B cell (primary cell): ENCODE measurements around the gene GOLGA6L10. TPM values are rescaled to one million over a fixed set of nuclear protein-coding genes. Genes with fewer than 3 reads are reported as not detected.
"Not testable (repeated sequence)": the region's sequence is repeated elsewhere in the genome, so short reads cannot be mapped to it uniquely, and the experiment has no call there.

Experiments
- ATAC-seq: fragments of 200-7000 bp; cut with Tn5 transposase; one replicate; pipeline ENCODE4 v1.10.0; 2021; ENCODE audit warnings: low read depth, mild to moderate bottlenecking, moderate number of reproducible peaks, moderate library complexity
- CTCF ChIA-PET: fragments of 350-600 bp; sonication (Branson Sonifier 250); formaldehyde crosslinking; loops from one replicate; lab custom pipeline; 2021; ENCODE audit warnings: antibody characterized with exemption, inconsistent platforms; lab: Charles Lee
- POLR2A ChIA-PET: fragments of 350-600 bp; sonication (Branson Sonifier 250); formaldehyde crosslinking; loops from one replicate; lab custom pipeline; 2021; ENCODE audit warnings: antibody characterized with exemption; lab: Charles Lee
- DNase-seq: peaks from one replicate; pipeline ENCODE4 v3.0.0; 2013
- H2AFZ ChIP-seq: 2 replicates; pipeline ENCODE4 v1.6.1; 2012; ENCODE audit warnings: mild to moderate bottlenecking, low read depth, low read length; ENCODE audit not compliant: insufficient read depth, poor library complexity, severe bottlenecking
- H3K27ac ChIP-seq, 2 donors: 1 replicate in 1 of 2; 2 replicates in 1 of 2; pipeline ENCODE4 v1.5.1; 2012 to 2013; ENCODE audit warnings: low read length in 2 of 2, mild to moderate bottlenecking in 2 of 2, moderate library complexity in 1 of 2
- H3K27me3 ChIP-seq, 4 experiments: fragments of 200-600 bp in 1 of 4; sonication (generic) in 1 of 4; replicated peaks in 1 of 4; 1 replicate in 2 of 4; 2 replicates in 2 of 4; pipeline versions ENCODE4 v1.6.1 to v1.7.0; 2013 to 2016; ENCODE audit warnings: low read length in 3 of 4, mild to moderate bottlenecking in 2 of 4, mixed read lengths in 1 of 4, moderate library complexity in 1 of 4; ENCODE audit not compliant: insufficient read depth in 4 of 4, control insufficient read depth in 3 of 4; ENCODE audit errors: control extremely low read depth in 1 of 4
- H3K36me3 ChIP-seq, 2 experiments: replicated peaks in 1 of 2; 1 replicate in 1 of 2; 2 replicates in 1 of 2; pipeline versions ENCODE4 v1.6.1 to v1.7.1; 2013; ENCODE audit warnings: low read length in 1 of 2; ENCODE audit not compliant: insufficient read depth in 2 of 2, control insufficient read depth in 1 of 2; ENCODE audit errors: control extremely low read depth in 1 of 2, extremely low read depth in 1 of 2
- H3K4me1 ChIP-seq, 2 donors: fragments of 200-600 bp in 1 of 2; sonication (generic) in 1 of 2; 1 replicate in 1 of 2; 2 replicates in 1 of 2; pipeline versions ENCODE4 v1.5.1 to v1.6.1; 2013 to 2017; ENCODE audit warnings: low read length in 2 of 2; ENCODE audit not compliant: control insufficient read depth in 2 of 2, insufficient read depth in 2 of 2
- H3K4me2 ChIP-seq: replicated peaks from 2 replicates; pipeline ENCODE3; 2012; ENCODE audit warnings: mild to moderate bottlenecking, low read depth, low read length; ENCODE audit not compliant: poor library complexity, severe bottlenecking
- H3K4me3 ChIP-seq, 5 experiments: fragments of 200-600 bp in 1 of 5; sonication (generic) in 1 of 5; 1 replicate in 3 of 5; 2 replicates in 2 of 5; pipeline versions ENCODE4 v1.5.1 to v1.7.0; 2011 to 2016; ENCODE audit warnings: low read length in 4 of 5, mild to moderate bottlenecking in 4 of 5, low read depth in 2 of 5, control low read depth in 1 of 5, moderate library complexity in 1 of 5; ENCODE audit not compliant: insufficient read depth in 1 of 5; ENCODE audit errors: control extremely low read depth in 1 of 5, extremely low read depth in 1 of 5
- H3K79me2 ChIP-seq: fragments of 200-600 bp; sonication (generic); one replicate; pipeline ENCODE4 v1.6.0; 2016; ENCODE audit warnings: low read length; ENCODE audit not compliant: control insufficient read depth, insufficient read depth
- H3K9ac ChIP-seq: fragments of 200-600 bp; sonication (generic); 2 replicates; pipeline ENCODE4 v1.6.1; 2017; ENCODE audit warnings: mild to moderate bottlenecking, low read length, moderate library complexity
- H3K9me3 ChIP-seq, 3 donors: one replicate each; pipeline versions ENCODE4 v1.6.1 to v1.7.1; 2013; ENCODE audit warnings: low read length in 2 of 3; ENCODE audit not compliant: control insufficient read depth in 2 of 3, insufficient read depth in 1 of 3; ENCODE audit errors: control extremely low read depth in 1 of 3
- H4K20me1 ChIP-seq: 2 replicates; pipeline ENCODE4 v1.6.0; 2012; ENCODE audit warnings: mild to moderate bottlenecking, low read length; ENCODE audit not compliant: insufficient read depth, control insufficient read depth, poor library complexity, severe bottlenecking
- H3K27ac Mint-ChIP-seq: one replicate; pipeline ENCODE4 v1.8.0; 2021; ENCODE audit warnings: mixed read lengths
- H3K27me3 Mint-ChIP-seq: one replicate; pipeline ENCODE4 v1.8.0; 2021; ENCODE audit warnings: mixed read lengths
- H3K4me1 Mint-ChIP-seq: one replicate; pipeline ENCODE4 v1.8.0; 2021; ENCODE audit warnings: mixed read lengths
- H3K4me3 Mint-ChIP-seq: one replicate; pipeline ENCODE4 v1.8.0; 2021; ENCODE audit warnings: mixed read lengths
- H3K9me3 Mint-ChIP-seq: one replicate; pipeline ENCODE4 v1.8.0; 2022; ENCODE audit warnings: mixed read lengths; ENCODE audit not compliant: insufficient read depth
- CTCF ChIP-seq: fragments of 200-600 bp; IDR thresholded peaks from one replicate; pipeline ENCODE4 v1.8.0; 2022; ENCODE audit warnings: antibody characterized with exemption, mild to moderate bottlenecking
- EZH2 ChIP-seq: IDR thresholded peaks from 2 replicates; pipeline ENCODE4 v1.6.1; 2012; ENCODE audit warnings: borderline replicate concordance, low read depth, mild to moderate bottlenecking, moderate library complexity, low read length; ENCODE audit not compliant: insufficient read depth, poor library complexity, severe bottlenecking
- WGBS: methylation state at CpG from one replicate; pipeline ENCODE4 v1.1.5; 2013; ENCODE audit warnings: missing lambda C conversion rate; ENCODE audit not compliant: insufficient coverage; 5-methylcytosine and 5-hydroxymethylcytosine counted together
- intact Hi-C: fragments of 100-400 bp; cut with micrococcal nuclease; formaldehyde crosslinking; loops from one replicate; pipeline ENCODE4 v1.10.0; 2022
- polyA plus RNA-seq: library from polyadenylated mRNA; depleted of rRNA; stranded (reverse); fragments of >200 nt; gene quantifications from 2 replicates; pipeline ENCODE4 v1.2.3, GENCODE V29; 2012
- total RNA-seq, 2 donors: library from RNA; stranded (reverse); fragments of 120-200 nt in 1 of 2; gene quantifications; 1 replicate in 1 of 2; 2 replicates in 1 of 2; pipeline versions ENCODE4 v1.2.3 to v1.2.4, GENCODE V29; 2013 to 2022

The GOLGA6L10 gene
- total and polyA plus RNA-seq, 2 donors (not counting 1 experiment from before 2014, with no cell fraction given): 0.73 to 1.1 TPM

DNA sequence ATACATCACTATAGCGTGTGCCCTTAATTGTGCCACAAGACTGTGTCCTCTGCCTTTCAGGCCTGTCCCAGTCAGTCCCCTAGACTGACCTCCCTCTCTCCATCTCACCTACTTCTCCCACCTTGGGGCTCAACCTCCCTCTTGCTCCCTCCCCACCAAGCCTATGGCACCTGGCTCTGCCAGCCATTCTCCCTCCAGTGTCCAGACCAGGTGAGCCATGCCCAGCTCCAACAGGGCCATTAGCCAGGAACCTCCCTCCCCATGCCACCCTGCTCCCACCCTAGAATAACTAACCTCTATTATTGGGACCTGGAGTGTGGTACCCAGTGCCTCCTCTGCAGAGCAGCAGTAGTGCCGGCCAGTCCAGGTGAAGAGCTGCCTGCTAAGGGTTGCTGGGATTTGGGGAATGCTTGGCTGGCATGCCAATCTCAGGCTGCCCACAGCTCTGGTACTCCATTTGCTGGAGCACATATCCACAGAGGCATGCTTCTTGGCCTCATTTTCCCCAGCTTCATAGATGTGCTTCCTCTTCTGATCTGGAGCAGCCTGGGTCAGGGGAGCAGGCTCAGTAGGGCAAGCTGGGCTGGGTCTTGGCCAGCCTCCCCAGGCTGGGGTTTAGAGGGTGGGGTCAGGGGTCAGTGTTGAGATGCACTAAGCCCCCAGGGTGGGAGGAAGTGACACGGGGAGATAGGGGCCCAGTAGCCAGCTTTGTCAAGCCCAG is 47.8 kb downstream of the GOLGA6L10 start:
- Mint-ChIP-seq H3K9me3 (no peaks in the 10 kb centered on the region), H3K27ac (no peak overlapping the region), H3K4me3 (no peak overlapping the region), H3K27me3 (no peaks in the 10 kb centered on the region), H3K4me1 (peaks cover 2% of the 10 kb centered on the region)
- Histone ChIP-seq H3K9ac (no peak overlapping the region), H3K9me3 (no peaks in the 10 kb centered on the region), H3K27me3 (no peaks in the 10 kb centered on the region), H2AFZ (no peak overlapping the region), H3K79me2 (no peaks in the 10 kb centered on the region), H3K4me2 (no peak overlapping the region), H3K4me1 (peaks cover 0 to 5% of the 10 kb centered on the region in 2 donors), H3K4me3 (no peak overlapping the region), H4K20me1 (no peaks in the 10 kb centered on the region), H3K27ac (no peak overlapping the region), H3K36me3 (no peaks in the 10 kb centered on the region)
- WGBS: 100% methylated on average over 2 of the region's 3 CpGs
- no peak for ATAC-seq
- ChIA-PET POLR2A (no interaction called here), CTCF (no interaction called here)
- no peak for DNase-seq
- TF ChIP-seq EZH2: no peak
- TF ChIP-seq CTCF: no peak
- intact Hi-C loops: no loop called here

DNA sequence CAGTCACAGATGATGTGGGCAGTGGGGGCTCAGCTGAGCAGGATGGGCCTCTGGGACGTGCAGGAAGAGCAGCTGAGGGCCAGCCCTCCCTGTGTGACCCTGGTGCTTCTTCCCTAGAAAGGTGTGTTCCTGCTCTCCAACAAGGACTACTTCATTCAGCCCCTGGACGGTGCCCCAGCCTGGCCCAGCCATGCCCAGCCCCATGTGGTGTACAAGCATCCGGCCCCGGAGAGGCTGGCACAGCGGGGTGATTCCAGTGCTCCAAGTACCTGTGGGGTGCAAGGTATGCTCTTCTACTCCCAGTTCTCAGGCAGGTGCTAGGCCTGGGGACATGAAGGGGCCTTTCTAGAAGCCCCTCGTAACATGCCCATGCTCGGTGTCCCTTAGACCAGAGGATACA is 48.4 kb downstream of the GOLGA6L10 start:
- Histone ChIP-seq H3K27me3 (no peaks in the 10 kb centered on the region), H3K4me2 (no peak overlapping the region), H3K36me3 (no peaks in the 10 kb centered on the region), H2AFZ (no peak overlapping the region), H4K20me1 (no peaks in the 10 kb centered on the region), H3K4me3 (no peak overlapping the region), H3K79me2 (no peaks in the 10 kb centered on the region), H3K4me1 (peaks cover 0 to 5% of the 10 kb centered on the region in 2 donors), H3K9ac (no peak overlapping the region), H3K9me3 (no peaks in the 10 kb centered on the region), H3K27ac (no peak overlapping the region)
- intact Hi-C loops: no loop called here
- ChIA-PET CTCF (no interaction called here), POLR2A (no interaction called here)
- 92% methylated on average over 7 of the region's 7 CpGs for WGBS
- TF ChIP-seq EZH2 (no peak), CTCF (no peak)
- Mint-ChIP-seq H3K4me3 (no peak overlapping the region), H3K9me3 (no peaks in the 10 kb centered on the region), H3K4me1 (peaks cover 2% of the 10 kb centered on the region), H3K27me3 (no peaks in the 10 kb centered on the region), H3K27ac (no peak overlapping the region)
- ATAC-seq: no peak
- no peak for DNase-seq

DNA sequence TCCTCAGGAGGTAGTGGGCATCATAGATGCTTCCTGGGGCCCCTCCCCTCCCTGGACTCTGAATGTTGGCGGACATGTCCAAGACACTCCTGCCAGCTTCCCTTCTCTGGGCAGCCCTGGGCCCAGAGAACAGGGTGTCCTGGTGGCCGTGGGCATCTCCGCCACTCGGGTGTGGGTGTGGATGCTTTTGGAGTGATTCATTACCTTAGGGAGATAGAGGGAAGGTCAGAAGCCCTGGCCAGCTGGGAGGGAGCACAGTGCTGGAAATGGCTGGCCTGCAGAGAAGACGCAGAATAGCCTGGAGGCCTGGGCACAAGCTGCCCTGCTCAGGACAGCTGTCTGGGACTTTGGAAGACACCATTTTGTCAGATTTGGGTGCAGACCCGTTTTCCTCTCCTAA is 48.9 kb downstream of the GOLGA6L10 start:
- H3K4me2 ChIP-seq, ATAC-seq, H3K27me3 Mint-ChIP-seq, CTCF ChIA-PET, H3K9me3 ChIP-seq, H3K9ac ChIP-seq, H3K36me3 ChIP-seq, H3K27ac Mint-ChIP-seq, H3K27ac ChIP-seq, H2AFZ ChIP-seq, H3K4me1 ChIP-seq, H3K4me3 Mint-ChIP-seq, DNase-seq, H3K79me2 ChIP-seq, H3K4me1 Mint-ChIP-seq, H3K9me3 Mint-ChIP-seq, intact Hi-C loops, H3K27me3 ChIP-seq, H3K4me3 ChIP-seq, POLR2A ChIA-PET, H4K20me1 ChIP-seq: not testable (repeated sequence)
- 94% methylated on average over 5 of the region's 6 CpGs for WGBS
